B cell (primary cell): Measurements from ENCODE around the gene QRICH2. TPM values are rescaled to one million over a fixed set of nuclear protein-coding genes. Genes with fewer than 3 reads are reported as not detected.
A peak's percentile ranks its signal among the peaks of the same experiment; 100 is the strongest.

Experiments
- ATAC-seq: fragments of 200-7000 bp; cut with Tn5 transposase; one replicate; pipeline ENCODE4 v1.10.0; 2021; ENCODE audit warnings: low read depth, mild to moderate bottlenecking, moderate number of reproducible peaks, moderate library complexity
- CTCF ChIA-PET: fragments of 350-600 bp; sonication (Branson Sonifier 250); formaldehyde crosslinking; loops from one replicate; lab custom pipeline; 2021; ENCODE audit warnings: antibody characterized with exemption, inconsistent platforms; lab: Charles Lee
- POLR2A ChIA-PET: fragments of 350-600 bp; sonication (Branson Sonifier 250); formaldehyde crosslinking; loops from one replicate; lab custom pipeline; 2021; ENCODE audit warnings: antibody characterized with exemption; lab: Charles Lee
- DNase-seq: peaks from one replicate; pipeline ENCODE4 v3.0.0; 2013
- H2AFZ ChIP-seq: 2 replicates; pipeline ENCODE4 v1.6.1; 2012; ENCODE audit warnings: mild to moderate bottlenecking, low read depth, low read length; ENCODE audit not compliant: insufficient read depth, poor library complexity, severe bottlenecking
- H3K27ac ChIP-seq, 2 donors: 1 replicate in 1 of 2; 2 replicates in 1 of 2; pipeline ENCODE4 v1.5.1; 2012 to 2013; ENCODE audit warnings: low read length in 2 of 2, mild to moderate bottlenecking in 2 of 2, moderate library complexity in 1 of 2
- H3K27me3 ChIP-seq, 4 experiments: fragments of 200-600 bp in 1 of 4; sonication (generic) in 1 of 4; replicated peaks in 1 of 4; 1 replicate in 2 of 4; 2 replicates in 2 of 4; pipeline versions ENCODE4 v1.6.1 to v1.7.0; 2013 to 2016; ENCODE audit warnings: low read length in 3 of 4, mild to moderate bottlenecking in 2 of 4, mixed read lengths in 1 of 4, moderate library complexity in 1 of 4; ENCODE audit not compliant: insufficient read depth in 4 of 4, control insufficient read depth in 3 of 4; ENCODE audit errors: control extremely low read depth in 1 of 4
- H3K36me3 ChIP-seq, 2 experiments: replicated peaks in 1 of 2; 1 replicate in 1 of 2; 2 replicates in 1 of 2; pipeline versions ENCODE4 v1.6.1 to v1.7.1; 2013; ENCODE audit warnings: low read length in 1 of 2; ENCODE audit not compliant: insufficient read depth in 2 of 2, control insufficient read depth in 1 of 2; ENCODE audit errors: control extremely low read depth in 1 of 2, extremely low read depth in 1 of 2
- H3K4me1 ChIP-seq, 2 donors: fragments of 200-600 bp in 1 of 2; sonication (generic) in 1 of 2; 1 replicate in 1 of 2; 2 replicates in 1 of 2; pipeline versions ENCODE4 v1.5.1 to v1.6.1; 2013 to 2017; ENCODE audit warnings: low read length in 2 of 2; ENCODE audit not compliant: control insufficient read depth in 2 of 2, insufficient read depth in 2 of 2
- H3K4me2 ChIP-seq: replicated peaks from 2 replicates; pipeline ENCODE3; 2012; ENCODE audit warnings: mild to moderate bottlenecking, low read depth, low read length; ENCODE audit not compliant: poor library complexity, severe bottlenecking
- H3K4me3 ChIP-seq, 5 experiments: fragments of 200-600 bp in 1 of 5; sonication (generic) in 1 of 5; 1 replicate in 3 of 5; 2 replicates in 2 of 5; pipeline versions ENCODE4 v1.5.1 to v1.7.0; 2011 to 2016; ENCODE audit warnings: low read length in 4 of 5, mild to moderate bottlenecking in 4 of 5, low read depth in 2 of 5, control low read depth in 1 of 5, moderate library complexity in 1 of 5; ENCODE audit not compliant: insufficient read depth in 1 of 5; ENCODE audit errors: control extremely low read depth in 1 of 5, extremely low read depth in 1 of 5
- H3K79me2 ChIP-seq: fragments of 200-600 bp; sonication (generic); one replicate; pipeline ENCODE4 v1.6.0; 2016; ENCODE audit warnings: low read length; ENCODE audit not compliant: control insufficient read depth, insufficient read depth
- H3K9ac ChIP-seq: fragments of 200-600 bp; sonication (generic); 2 replicates; pipeline ENCODE4 v1.6.1; 2017; ENCODE audit warnings: mild to moderate bottlenecking, low read length, moderate library complexity
- H3K9me3 ChIP-seq, 3 donors: one replicate each; pipeline versions ENCODE4 v1.6.1 to v1.7.1; 2013; ENCODE audit warnings: low read length in 2 of 3; ENCODE audit not compliant: control insufficient read depth in 2 of 3, insufficient read depth in 1 of 3; ENCODE audit errors: control extremely low read depth in 1 of 3
- H4K20me1 ChIP-seq: 2 replicates; pipeline ENCODE4 v1.6.0; 2012; ENCODE audit warnings: mild to moderate bottlenecking, low read length; ENCODE audit not compliant: insufficient read depth, control insufficient read depth, poor library complexity, severe bottlenecking
- H3K27ac Mint-ChIP-seq: one replicate; pipeline ENCODE4 v1.8.0; 2021; ENCODE audit warnings: mixed read lengths
- H3K27me3 Mint-ChIP-seq: one replicate; pipeline ENCODE4 v1.8.0; 2021; ENCODE audit warnings: mixed read lengths
- H3K4me1 Mint-ChIP-seq: one replicate; pipeline ENCODE4 v1.8.0; 2021; ENCODE audit warnings: mixed read lengths
- H3K4me3 Mint-ChIP-seq: one replicate; pipeline ENCODE4 v1.8.0; 2021; ENCODE audit warnings: mixed read lengths
- H3K9me3 Mint-ChIP-seq: one replicate; pipeline ENCODE4 v1.8.0; 2022; ENCODE audit warnings: mixed read lengths; ENCODE audit not compliant: insufficient read depth
- CTCF ChIP-seq: fragments of 200-600 bp; IDR thresholded peaks from one replicate; pipeline ENCODE4 v1.8.0; 2022; ENCODE audit warnings: antibody characterized with exemption, mild to moderate bottlenecking
- EZH2 ChIP-seq: IDR thresholded peaks from 2 replicates; pipeline ENCODE4 v1.6.1; 2012; ENCODE audit warnings: borderline replicate concordance, low read depth, mild to moderate bottlenecking, moderate library complexity, low read length; ENCODE audit not compliant: insufficient read depth, poor library complexity, severe bottlenecking
- WGBS: methylation state at CpG from one replicate; pipeline ENCODE4 v1.1.5; 2013; ENCODE audit warnings: missing lambda C conversion rate; ENCODE audit not compliant: insufficient coverage; 5-methylcytosine and 5-hydroxymethylcytosine counted together
- intact Hi-C: fragments of 100-400 bp; cut with micrococcal nuclease; formaldehyde crosslinking; loops from one replicate; pipeline ENCODE4 v1.10.0; 2022
- polyA plus RNA-seq: library from polyadenylated mRNA; depleted of rRNA; stranded (reverse); fragments of >200 nt; gene quantifications from 2 replicates; pipeline ENCODE4 v1.2.3, GENCODE V29; 2012
- total RNA-seq, 2 donors: library from RNA; stranded (reverse); fragments of 120-200 nt in 1 of 2; gene quantifications; 1 replicate in 1 of 2; 2 replicates in 1 of 2; pipeline versions ENCODE4 v1.2.3 to v1.2.4, GENCODE V29; 2013 to 2022

The QRICH2 gene
- total and polyA plus RNA-seq, 2 donors (not counting 1 experiment from before 2014, with no cell fraction given) = 4.4 to 4.5 TPM

DNA sequence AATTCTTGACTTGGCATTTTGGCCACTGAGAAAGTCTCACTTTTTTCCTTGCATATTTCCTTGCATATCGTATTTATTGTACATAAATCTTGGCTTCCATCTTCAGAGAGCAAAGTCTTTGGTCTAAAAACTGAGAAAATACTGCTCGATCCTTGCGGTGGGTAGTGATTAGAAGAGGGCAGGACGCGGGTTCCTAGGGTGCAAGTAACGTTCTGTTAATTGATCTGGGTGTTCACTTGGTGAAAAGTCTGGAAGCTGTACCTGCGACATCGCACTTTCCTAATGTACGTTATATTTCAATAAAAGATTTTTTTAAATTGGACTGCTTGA is 43.7 kb downstream of the QRICH2 start:
- H3K4me2 ChIP-seq = peak overlapping the region; percentile 46
- peaks cover 0 to 10% of the 10 kb centered on the region in 2 experiments for H3K36me3 ChIP-seq
- no peak overlapping the region for H2AFZ ChIP-seq
- H3K9me3 ChIP-seq = no peaks in the 10 kb centered on the region
- peak overlapping the region in 2 of 5 experiments; percentile 11 to 17 for H3K4me3 ChIP-seq
- POLR2A ChIA-PET = interaction anchor here (0.6 to 3.3 kb wide), 8 partner anchors 9 to 292 kb away, joined by 3 to 44 read pairs (median 4); no protein-coding TSS in a partner anchor
- ATAC-seq (no peak), DNase-seq (no peak)
- peaks cover 74% of the 10 kb centered on the region for H3K4me1 Mint-ChIP-seq
- H3K4me1 ChIP-seq = peaks cover 81 to 87% of the 10 kb centered on the region in 2 donors
- intact Hi-C loops = loop anchor here (1.0 to 10.0 kb wide), 5 partner anchors 8 to 482 kb away; partner anchors contain the start of genes MRPL38 and RNF157
- peaks cover 41% of the 10 kb centered on the region for H3K79me2 ChIP-seq
- no peaks in the 10 kb centered on the region for H3K27me3 ChIP-seq
- peak overlapping the region; percentile 26 for H3K9ac ChIP-seq
- no peaks in the 10 kb centered on the region for H3K9me3 Mint-ChIP-seq
- 44% methylated on average over 4 of the region's 9 CpGs for WGBS
- H3K4me3 Mint-ChIP-seq = peak overlapping the region; percentile 67
- H3K27me3 Mint-ChIP-seq = no peaks in the 10 kb centered on the region
- H4K20me1 ChIP-seq = peaks cover 12% of the 10 kb centered on the region
- no peak for TF ChIP-seq CTCF
- no peak for TF ChIP-seq EZH2
- peak overlapping the region; percentile 83 for H3K27ac Mint-ChIP-seq
- H3K27ac ChIP-seq = peak overlapping the region; percentile 37 to 57
- CTCF ChIA-PET = interaction anchor here (0.8 to 8.2 kb wide), 13 partner anchors 8 to 250 kb away, joined by 3 to 66 read pairs (median 4); no protein-coding TSS in a partner anchor

- peaks cover 0 to 5% of the 10 kb centered on the region in 2 experiments for H3K36me3 ChIP-seq
- H4K20me1 ChIP-seq = peaks cover 10% of the 10 kb centered on the region
- no peak overlapping the region for H2AFZ ChIP-seq
- peaks cover 76 to 82% of the 10 kb centered on the region in 2 donors for H3K4me1 ChIP-seq
- H3K4me3 ChIP-seq = no peak overlapping the region
- no peaks in the 10 kb centered on the region for H3K9me3 ChIP-seq
- CTCF ChIA-PET = interaction anchor here (0.8 to 8.2 kb wide), 13 partner anchors 10 to 250 kb away, joined by 3 to 66 read pairs (median 5); no protein-coding TSS in a partner anchor
- H3K27me3 ChIP-seq = no peaks in the 10 kb centered on the region
- H3K27ac ChIP-seq = peak overlapping the region in 1 of 2 donors; percentile 57
- intact Hi-C loops = loop anchor here (1.0 to 10.0 kb wide), 6 partner anchors 8 to 481 kb away; partner anchors contain the start of genes MRPL38 and RNF157
- H3K4me2 ChIP-seq = peak overlapping the region; percentile 46
- H3K9ac ChIP-seq = no peak overlapping the region
- Mint-ChIP-seq H3K9me3 (no peaks in the 10 kb centered on the region), H3K4me3 (peak overlapping the region; percentile 50), H3K27ac (peak overlapping the region; percentile 92), H3K27me3 (no peaks in the 10 kb centered on the region), H3K4me1 (peaks cover 72% of the 10 kb centered on the region)
- TF ChIP-seq CTCF (no peak), EZH2 (no peak)
- H3K79me2 ChIP-seq = peaks cover 36% of the 10 kb centered on the region
- WGBS = 95% methylated on average over 3 of the region's 5 CpGs
- ATAC-seq (no peak), DNase-seq (no peak)
- POLR2A ChIA-PET = interaction anchor here (0.5 to 3.3 kb wide), 3 partner anchors 10 to 292 kb away, joined by 3 to 44 read pairs (median 10); no protein-coding TSS in a partner anchor
Measured at GRCh38 chr17:76263896-76264295, 44.2 kb downstream of the QRICH2 start.
